Prostate gland (tissue), 2 donors: ENCODE data around the gene ZC3H10.

Experiments used
- CTCF ChIP-seq, 4 experiments: fragments of 200-600 bp in 2 of 4; fragments of 450-650 bp in 2 of 4; sonication (generic) in 2 of 4; IDR thresholded peaks; 1 replicate in 3 of 4; 2 replicates in 1 of 4; pipeline ENCODE4 v1.5.1; 2016 to 2019; ENCODE audit warnings: antibody characterized with exemption in 4 of 4, mild to moderate bottlenecking in 2 of 4, moderate library complexity in 2 of 4
- POLR2AphosphoS5 ChIP-seq: sonication (generic); formaldehyde crosslinking; IDR thresholded peaks from one replicate; pipeline ENCODE4 v1.6.1; 2017; ENCODE audit warnings: antibody characterized with exemption

- TF ChIP-seq CTCF (IDR thresholded peaks at IDR 0.05) (no peak), POLR2AphosphoS5 (no peak)
These were observed 20.3 kb upstream of the ZC3H10 start for GRCh38 chr12:56097738-56098137.
